IMR-90 (cell line): Measurements from ENCODE around the gene SSX2IP. TPM values are rescaled to one million over a fixed set of nuclear protein-coding genes. Genes with fewer than 3 reads are reported as not detected.
A peak's percentile ranks its signal among the peaks of the same experiment; 100 is the strongest.

Source experiments
- ATAC-seq: fragments of 200-7000 bp; cut with Tn5 transposase; 2 replicates; pipeline ENCODE4 v1.9.1; 2020; ENCODE audit warnings: low read depth, mild to moderate bottlenecking, moderate library complexity
- BruUV-seq: library from RNA; stranded (reverse); fragments of 400-500 nt; replicated peaks from 2 replicates; lab custom pipeline; 2021; lab: Mats Ljungman, UMichigan
- CTCF ChIA-PET: fragments of 300-600 bp; formaldehyde crosslinking; extraction: SDS; loops from one replicate; lab custom pipeline; 2021; ENCODE audit warnings: antibody characterized with exemption; lab: Yijun Ruan, JAX
- POLR2A ChIA-PET: fragments of 300-600 bp; sonication (Branson Sonifier 250); formaldehyde crosslinking; loops from one replicate; lab custom pipeline; 2022; ENCODE audit warnings: antibody characterized with exemption; ENCODE audit not compliant: unreplicated experiment; lab: Charles Lee
- DNase-seq: peaks from one replicate; pipeline ENCODE4 v3.0.0; 2013
- H2AFZ ChIP-seq: replicated peaks from 2 replicates; pipeline ENCODE3; 2013; ENCODE audit warnings: low read length, mild to moderate bottlenecking; ENCODE audit not compliant: poor library complexity
- H2AK5ac ChIP-seq: 2 replicates; pipeline ENCODE4 v1.6.1; 2013; ENCODE audit warnings: low read depth, low read length, inconsistent platforms
- H2AK9ac ChIP-seq: replicated peaks from 2 replicates; pipeline ENCODE3; 2013; ENCODE audit warnings: mild to moderate bottlenecking, low read depth, low read length, moderate library complexity; ENCODE audit not compliant: poor library complexity
- H2BK120ac ChIP-seq: 2 replicates; pipeline ENCODE4 v1.6.1; 2013; ENCODE audit warnings: low read depth, low read length, inconsistent platforms
- H2BK15ac ChIP-seq: 3 replicates; pipeline ENCODE4 v1.6.1; 2013; ENCODE audit warnings: low read depth, low read length, inconsistent platforms
- H2BK20ac ChIP-seq: 2 replicates; pipeline ENCODE4 v1.6.1; 2013; ENCODE audit warnings: low read depth, mild to moderate bottlenecking, inconsistent platforms, low read length, moderate library complexity
- H2BK5ac ChIP-seq: 2 replicates; pipeline ENCODE4 v1.6.1; 2013; ENCODE audit warnings: mild to moderate bottlenecking, low read depth, low read length, inconsistent platforms; ENCODE audit not compliant: poor library complexity, severe bottlenecking
- H3K14ac ChIP-seq: replicated peaks from 2 replicates; pipeline ENCODE4 v1.6.1; 2013; ENCODE audit warnings: low read depth, low read length, inconsistent platforms
- H3K18ac ChIP-seq: 2 replicates; pipeline ENCODE4 v1.6.1; 2013; ENCODE audit warnings: low read depth, low read length, control low read depth
- H3K23ac ChIP-seq: 2 replicates; pipeline ENCODE4 v1.6.1; 2013; ENCODE audit warnings: low read depth, low read length, inconsistent platforms
- H3K27ac ChIP-seq: 2 replicates; pipeline ENCODE4 v1.5.1; 2013; ENCODE audit warnings: mild to moderate bottlenecking, control low read depth, low read length; ENCODE audit not compliant: insufficient read depth
- H3K27me3 ChIP-seq: 2 replicates; pipeline ENCODE4 v1.6.1; 2013; ENCODE audit warnings: low read length; ENCODE audit not compliant: control insufficient read depth, insufficient read depth
- H3K36me3 ChIP-seq: 2 replicates; pipeline ENCODE4 v1.6.1; 2013; ENCODE audit warnings: low read length, mixed read lengths; ENCODE audit not compliant: control insufficient read depth, insufficient read depth
- H3K4ac ChIP-seq: 2 replicates; pipeline ENCODE4 v1.6.1; 2013; ENCODE audit warnings: low read depth, low read length, inconsistent platforms
- H3K4me1 ChIP-seq: 2 replicates; pipeline ENCODE4 v1.6.1; 2013; ENCODE audit warnings: low read length, mixed read lengths; ENCODE audit not compliant: control insufficient read depth, insufficient read depth
- H3K4me2 ChIP-seq: 2 replicates; pipeline ENCODE4 v1.6.1; 2013; ENCODE audit warnings: low read depth, mild to moderate bottlenecking, control low read depth, low read length, moderate library complexity
- H3K4me3 ChIP-seq: 2 replicates; pipeline ENCODE4 v1.5.1; 2013; ENCODE audit warnings: low read depth, mild to moderate bottlenecking, control low read depth, low read length, moderate library complexity; ENCODE audit not compliant: insufficient read depth
- H3K56ac ChIP-seq: 2 replicates; pipeline ENCODE4 v1.6.1; 2013; ENCODE audit warnings: low read length, inconsistent platforms; ENCODE audit not compliant: insufficient read depth; ENCODE audit errors: extremely low read depth
- H3K79me1 ChIP-seq, 2 experiments: 2 replicates each; pipeline ENCODE4 v1.6.1; 2013; ENCODE audit warnings: low read length in 2 of 2, inconsistent platforms in 1 of 2, low read depth in 1 of 2
- H3K9ac ChIP-seq: 2 replicates; pipeline ENCODE4 v1.6.1; 2013; ENCODE audit warnings: low read depth, low read length, control low read depth
- H3K9me1 ChIP-seq: 2 replicates; pipeline ENCODE4 v1.6.1; 2013; ENCODE audit warnings: low read length, inconsistent platforms; ENCODE audit not compliant: insufficient read depth
- H3K9me3 ChIP-seq: 2 replicates; pipeline ENCODE4 v1.6.1; 2013; ENCODE audit warnings: low read length; ENCODE audit not compliant: control insufficient read depth, insufficient read depth
- H4K20me1 ChIP-seq: 2 replicates; pipeline ENCODE4 v1.6.1; 2013; ENCODE audit warnings: low read length, inconsistent platforms; ENCODE audit not compliant: insufficient read depth
- H4K5ac ChIP-seq: 2 replicates; pipeline ENCODE4 v1.6.1; 2013; ENCODE audit warnings: mild to moderate bottlenecking, low read depth, low read length, control low read depth
- H4K8ac ChIP-seq, 2 experiments: 2 replicates each; pipeline ENCODE4 v1.6.1; 2013; ENCODE audit warnings: low read depth in 2 of 2, low read length in 2 of 2, control low read depth in 1 of 2, inconsistent platforms in 1 of 2
- H4K91ac ChIP-seq: 2 replicates; pipeline ENCODE4 v1.6.1; 2013; ENCODE audit warnings: low read depth, low read length, inconsistent platforms; ENCODE audit not compliant: insufficient read depth
- CTCF ChIP-seq: conservative IDR thresholded peaks from 2 replicates; pipeline ENCODE4 v1.5.1; 2012; ENCODE audit warnings: mild to moderate bottlenecking, low read depth, low read length, improper control_type of control experiment
- ELK1 ChIP-seq: fragments of 150-350 bp; IDR thresholded peaks from 2 replicates; pipeline ENCODE4 v1.6.1; 2016; ENCODE audit warnings: low read depth, mild to moderate bottlenecking, low read length, moderate library complexity, borderline replicate concordance
- MAFK ChIP-seq: IDR thresholded peaks from 2 replicates; pipeline ENCODE4 v1.6.1; 2012; ENCODE audit warnings: low read depth, low read length, improper control_type of control experiment
- RCOR1 ChIP-seq: IDR thresholded peaks from 2 replicates; pipeline ENCODE4 v1.6.1; 2012; ENCODE audit warnings: mild to moderate bottlenecking, low read length, improper control_type of control experiment; ENCODE audit not compliant: insufficient replicate concordance
- WGBS, 2 experiments: methylation state at CpG; one replicate each; pipeline versions ENCODE4 v1.1.5 to v1.1.7; 2013; ENCODE audit warnings: missing lambda C conversion rate in 2 of 2; ENCODE audit not compliant: insufficient read length in 1 of 2; ENCODE audit errors: extremely low coverage in 2 of 2; 5-methylcytosine and 5-hydroxymethylcytosine counted together
- dilution Hi-C: fragments of 300-500 bp; cut with HindIII; formaldehyde crosslinking; loops from one replicate; pipeline ENCODE4 v1.14.3; 2018; ENCODE audit warnings: low sequenced_read_pairs; ENCODE audit not compliant: unreplicated experiment
- in situ Hi-C: fragments of 300-500 bp; cut with MboI; formaldehyde crosslinking; loops from 3 replicates; pipeline ENCODE4 v1.14.3; 2019; ENCODE audit warnings: low sequenced_read_pairs, inconsistent platforms, mixed read lengths
- intact Hi-C: fragments of 100-400 bp; cut with micrococcal nuclease; formaldehyde crosslinking; loops from 2 replicates; pipeline ENCODE4 v1.10.0; 2022
- polyA plus RNA-seq, 3 experiments: library from polyadenylated mRNA; depleted of rRNA; stranded (reverse); fragments of >200 nt; gene quantifications; 2 replicates each; pipeline ENCODE4 v1.2.3, GENCODE V29; 2012; ENCODE audit warnings: low replicate concordance in 1 of 3
- total RNA-seq: library from RNA; depleted of rRNA; stranded (reverse); fragments of >200 nt; gene quantifications from 2 replicates; pipeline ENCODE4 v1.2.3, GENCODE V29; 2012

The SSX2IP gene
- total and polyA plus RNA-seq, 2 of the 4 experiments (the other 2 are of a cell fraction), result 7.7 to 13.4 TPM

- dilution Hi-C loops, result no loop called here
- WGBS, 2 experiments, result no CpG with 5 or more reads among the region's 1 CpG
- no TSS peak for BruUV-seq
Measured at GRCh38 chr1:84611091-84611490, 79.2 kb downstream of the SSX2IP start.

More at GRCh38 chr1:84611091-84611490, 79.2 kb downstream of the SSX2IP start:
- Histone ChIP-seq H3K27me3 (no peaks in the 10 kb centered on the region), H3K9me3 (peaks cover 2% of the 10 kb centered on the region), H2BK5ac (no peak overlapping the region), H3K4me2 (no peak overlapping the region), H3K4ac (peak overlapping the region; percentile 8; the same call in 1 of the 2 replicates), H3K9ac (no peak overlapping the region), H3K18ac (no peak overlapping the region), H3K23ac (no peak overlapping the region), H4K91ac (no peak overlapping the region), H2AK5ac (0 out of 2 replicates have a peak overlapping the region, but pooled peaks have one; percentile 27), H3K36me3 (no peaks in the 10 kb centered on the region), H2BK20ac (no peak overlapping the region), H3K27ac (no peak overlapping the region; the same call in 1 of the 2 replicates), H3K56ac (no peak overlapping the region), H3K4me1 (peaks cover 3% of the 10 kb centered on the region), H2AK9ac (peak overlapping the region; percentile 52), H2BK120ac (0 out of 2 replicates have a peak overlapping the region, but pooled peaks have one; percentile 8), H2AFZ (no peak overlapping the region), H3K4me3 (no peak overlapping the region), H3K9me1 (no peaks in the 10 kb centered on the region), H4K20me1 (no peaks in the 10 kb centered on the region), H3K14ac (no peak overlapping the region), H4K8ac (peak overlapping the region in 1 of 2 experiments; percentile 83; a peak in 1 of 4 replicates), H3K79me1 (no peaks in the 10 kb centered on the region), H2BK15ac (no peak overlapping the region), H4K5ac (peak overlapping the region; percentile 71; the same call in 1 of the 2 replicates)
- DNase-seq, result no peak
- ChIA-PET POLR2A (interaction anchor here (0.6 kb wide), 1 partner anchor 437 kb away, joined by 3 read pairs; no protein-coding TSS in a partner anchor), CTCF (interaction anchor here (0.7 kb wide), 1 partner anchor 11 kb away, joined by 3 read pairs; no protein-coding TSS in a partner anchor)
- TF ChIP-seq RCOR1 (no peak), ELK1 (no peak), CTCF (no peak), MAFK (no peak)
- ATAC-seq, result no peak
- in situ Hi-C loops, result loop anchor here (25.0 kb wide), 2 partner anchors 326 to 474 kb away; partner anchors contain the start of gene PRKACB
- intact Hi-C loops, result loop anchor here (10.0 kb wide), 1 partner anchor 706 kb away; no protein-coding TSS in a partner anchor
